ENCODE data around the gene MEIS1.

MEIS1 gene

GRCh38 chr2:66488946-66489345 is 54.0 kb downstream of the MEIS1 start:
- H2BK15ac ChIP-seq (ENCODE audit: low read length): no peak overlapping the region
- no CpG with 5 or more reads among the region's 1 CpG for WGBS, 2 donors (ENCODE audit: extremely low coverage in 2 of 2, insufficient read length in 2 of 2, insufficient replicate concordance in 1 of 2)
- H3K4me2 ChIP-seq (ENCODE audit: insufficient read depth, low read length, poor library complexity, severe bottlenecking): no peak overlapping the region

GRCh38 chr2:66489436-66489835 is 54.5 kb downstream of the MEIS1 start:
- Histone ChIP-seq H3K27ac (replicated peaks; ENCODE audit: low read length) (no peak overlapping the region), H3K36me3 (replicated peaks in 1 of 2; ENCODE audit: control insufficient read depth in 2 of 2, insufficient read depth in 2 of 2, low read length in 2 of 2) (peaks cover 0 to 2% of the 10 kb centered on the region in 2 donors), H4K91ac (ENCODE audit: low read depth, low read length, poor library complexity) (no peak overlapping the region), H2AK5ac (ENCODE audit: low read depth, low read length) (no peak overlapping the region), H3K4ac (ENCODE audit: low read length) (no peak overlapping the region), H3K4me1 (ENCODE audit: control insufficient read depth in 2 of 2, insufficient read depth in 1 of 2, low read depth in 1 of 2, low read length in 2 of 2) (peaks cover 8 to 27% of the 10 kb centered on the region in 2 donors), H3K4me2 (ENCODE audit: insufficient read depth, low read length, poor library complexity, severe bottlenecking) (no peak overlapping the region), H2AFZ (ENCODE audit: low read length) (no peak overlapping the region), H3K23ac (ENCODE audit: low read depth, low read length, poor library complexity) (no peak overlapping the region), H2BK15ac (ENCODE audit: low read length) (no peak overlapping the region), H3K4me3 (ENCODE audit: low read length in 2 of 2) (no peak overlapping the region), H3K14ac (ENCODE audit: low read length) (no peak overlapping the region), H2BK120ac (ENCODE audit: low read depth, low read length) (no peak overlapping the region), H3K9ac (ENCODE audit: low read depth, low read length, poor library complexity) (no peak overlapping the region), H3K27me3 (ENCODE audit: control insufficient read depth in 3 of 3, insufficient read depth in 3 of 3, low read depth in 1 of 3, low read length in 3 of 3) (peaks cover 0 to 2% (median 0%) of the 10 kb centered on the region in 3 experiments), H4K8ac (ENCODE audit: low read depth, low read length) (no peak overlapping the region), H3K79me1 (ENCODE audit: low read depth, low read length) (no peaks in the 10 kb centered on the region), H3K18ac (ENCODE audit: low read length) (no peak overlapping the region), H2BK5ac (ENCODE audit: low read length) (no peak overlapping the region), H2BK12ac (ENCODE audit: low read length) (no peak overlapping the region), H3K9me3 (replicated peaks in 1 of 2; ENCODE audit: control insufficient read depth in 2 of 2, insufficient read depth in 1 of 2, low read depth in 1 of 2, low read length in 2 of 2) (no peaks in the 10 kb centered on the region)
- no CpG with 5 or more reads among the region's 1 CpG for WGBS, 2 donors (ENCODE audit: extremely low coverage in 2 of 2, insufficient read length in 2 of 2, insufficient replicate concordance in 1 of 2)
- DNase-seq (ENCODE audit: low spot score): no peak

More at GRCh38 chr2:66488946-66489345, 54.0 kb downstream of the MEIS1 start:
- H3K79me1 ChIP-seq (ENCODE audit: low read depth, low read length): no peaks in the 10 kb centered on the region
- H3K27me3 ChIP-seq (ENCODE audit: control insufficient read depth in 3 of 3, insufficient read depth in 3 of 3, low read depth in 1 of 3, low read length in 3 of 3): peaks cover 0 to 2% (median 0%) of the 10 kb centered on the region in 3 experiments
- no peak overlapping the region for H4K8ac ChIP-seq (ENCODE audit: low read depth, low read length)
- no peak overlapping the region for H3K4me3 ChIP-seq (ENCODE audit: low read length in 2 of 2)
- H2BK5ac ChIP-seq (ENCODE audit: low read length): no peak overlapping the region
- H2BK12ac ChIP-seq (ENCODE audit: low read length): no peak overlapping the region
- H3K9ac ChIP-seq (ENCODE audit: low read depth, low read length, poor library complexity): no peak overlapping the region
- no peak overlapping the region for H3K4ac ChIP-seq (ENCODE audit: low read length)
- no peak for DNase-seq (ENCODE audit: low spot score)
- H2AFZ ChIP-seq (ENCODE audit: low read length): no peak overlapping the region
- H2BK120ac ChIP-seq (ENCODE audit: low read depth, low read length): no peak overlapping the region
- no peak overlapping the region for H4K91ac ChIP-seq (ENCODE audit: low read depth, low read length, poor library complexity)
- H3K27ac ChIP-seq (replicated peaks; ENCODE audit: low read length): no peak overlapping the region
- H3K4me1 ChIP-seq (ENCODE audit: control insufficient read depth in 2 of 2, insufficient read depth in 1 of 2, low read depth in 1 of 2, low read length in 2 of 2): peaks cover 8 to 27% of the 10 kb centered on the region in 2 donors
- H3K36me3 ChIP-seq (replicated peaks in 1 of 2; ENCODE audit: control insufficient read depth in 2 of 2, insufficient read depth in 2 of 2, low read length in 2 of 2): no peaks in the 10 kb centered on the region
- no peak overlapping the region for H3K14ac ChIP-seq (ENCODE audit: low read length)
- H3K23ac ChIP-seq (ENCODE audit: low read depth, low read length, poor library complexity): no peak overlapping the region
- H2AK5ac ChIP-seq (ENCODE audit: low read depth, low read length): no peak overlapping the region
- H3K9me3 ChIP-seq (replicated peaks in 1 of 2; ENCODE audit: control insufficient read depth in 2 of 2, insufficient read depth in 1 of 2, low read depth in 1 of 2, low read length in 2 of 2): no peaks in the 10 kb centered on the region
- H3K18ac ChIP-seq (ENCODE audit: low read length): no peak overlapping the region

DNA sequence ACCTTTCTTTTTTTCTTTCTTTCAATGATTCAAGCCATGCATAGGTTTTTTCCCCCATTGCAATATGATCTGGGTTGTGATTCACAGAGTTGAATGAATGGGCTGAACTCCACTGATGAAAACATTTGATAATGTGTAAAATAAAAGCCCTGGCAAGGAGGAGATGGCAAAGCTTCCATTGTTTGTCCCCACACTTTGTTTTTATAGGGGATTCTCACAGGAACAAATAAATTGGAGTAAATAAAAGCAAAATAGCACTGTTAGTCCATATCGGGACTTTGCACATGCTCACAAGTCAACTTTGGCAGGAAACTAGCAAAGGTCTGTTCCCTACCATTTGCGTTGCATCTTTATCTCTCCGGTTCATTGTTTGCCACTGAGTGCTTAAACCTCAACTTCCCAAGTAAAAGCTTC is 55.7 kb downstream of the MEIS1 start:
- H3K4me2 ChIP-seq (ENCODE audit: insufficient read depth, low read length, poor library complexity, severe bottlenecking): no peak overlapping the region
- no peak overlapping the region for H3K14ac ChIP-seq (ENCODE audit: low read length)
- peaks cover 0 to 2% (median 0%) of the 10 kb centered on the region in 3 experiments for H3K27me3 ChIP-seq (ENCODE audit: control insufficient read depth in 3 of 3, insufficient read depth in 3 of 3, low read depth in 1 of 3, low read length in 3 of 3)
- H3K79me1 ChIP-seq (ENCODE audit: low read depth, low read length): no peaks in the 10 kb centered on the region
- H2BK12ac ChIP-seq (ENCODE audit: low read length): no peak overlapping the region
- no peak overlapping the region for H3K4ac ChIP-seq (ENCODE audit: low read length)
- H4K91ac ChIP-seq (ENCODE audit: low read depth, low read length, poor library complexity): no peak overlapping the region
- H2AFZ ChIP-seq (ENCODE audit: low read length): no peak overlapping the region
- H3K4me3 ChIP-seq (ENCODE audit: low read length in 2 of 2): no peak overlapping the region
- H3K36me3 ChIP-seq (replicated peaks in 1 of 2; ENCODE audit: control insufficient read depth in 2 of 2, insufficient read depth in 2 of 2, low read length in 2 of 2): peaks cover 0 to 11% of the 10 kb centered on the region in 2 donors
- no peak for DNase-seq (ENCODE audit: low spot score)
- no peak overlapping the region for H2BK120ac ChIP-seq (ENCODE audit: low read depth, low read length)
- H3K9me3 ChIP-seq (replicated peaks in 1 of 2; ENCODE audit: control insufficient read depth in 2 of 2, insufficient read depth in 1 of 2, low read depth in 1 of 2, low read length in 2 of 2): no peaks in the 10 kb centered on the region
- H3K23ac ChIP-seq (ENCODE audit: low read depth, low read length, poor library complexity): no peak overlapping the region
- H2BK15ac ChIP-seq (ENCODE audit: low read length): no peak overlapping the region
- no CpG with 5 or more reads among the region's 3 CpGs for WGBS, 2 donors (ENCODE audit: extremely low coverage in 2 of 2, insufficient read length in 2 of 2, insufficient replicate concordance in 1 of 2)
- no peak overlapping the region for H3K18ac ChIP-seq (ENCODE audit: low read length)
- H3K9ac ChIP-seq (ENCODE audit: low read depth, low read length, poor library complexity): no peak overlapping the region
- H3K27ac ChIP-seq (replicated peaks; ENCODE audit: low read length): no peak overlapping the region
- H2AK5ac ChIP-seq (ENCODE audit: low read depth, low read length): no peak overlapping the region
- peaks cover 8 to 27% of the 10 kb centered on the region in 2 donors for H3K4me1 ChIP-seq (ENCODE audit: control insufficient read depth in 2 of 2, insufficient read depth in 1 of 2, low read depth in 1 of 2, low read length in 2 of 2)
- H2BK5ac ChIP-seq (ENCODE audit: low read length): no peak overlapping the region
- H4K8ac ChIP-seq (ENCODE audit: low read depth, low read length): no peak overlapping the region

- Histone ChIP-seq H3K9ac (ENCODE audit: low read depth, low read length, poor library complexity) (no peak overlapping the region), H3K4me2 (ENCODE audit: insufficient read depth, low read length, poor library complexity, severe bottlenecking) (no peak overlapping the region), H2BK120ac (ENCODE audit: low read depth, low read length) (no peak overlapping the region), H4K8ac (ENCODE audit: low read depth, low read length) (no peak overlapping the region), H2AK5ac (ENCODE audit: low read depth, low read length) (no peak overlapping the region), H3K4me1 (ENCODE audit: control insufficient read depth in 2 of 2, insufficient read depth in 1 of 2, low read depth in 1 of 2, low read length in 2 of 2) (peaks cover 25 to 43% of the 10 kb centered on the region in 2 donors), H4K91ac (ENCODE audit: low read depth, low read length, poor library complexity) (no peak overlapping the region), H2AFZ (ENCODE audit: low read length) (no peak overlapping the region), H3K23ac (ENCODE audit: low read depth, low read length, poor library complexity) (no peak overlapping the region), H3K14ac (ENCODE audit: low read length) (no peak overlapping the region), H2BK15ac (ENCODE audit: low read length) (no peak overlapping the region), H3K36me3 (replicated peaks in 1 of 2; ENCODE audit: control insufficient read depth in 2 of 2, insufficient read depth in 2 of 2, low read length in 2 of 2) (peaks cover 0 to 11% of the 10 kb centered on the region in 2 donors), H3K9me3 (replicated peaks in 1 of 2; ENCODE audit: control insufficient read depth in 2 of 2, insufficient read depth in 1 of 2, low read depth in 1 of 2, low read length in 2 of 2) (no peaks in the 10 kb centered on the region), H3K27ac (replicated peaks; ENCODE audit: low read length) (no peak overlapping the region), H3K79me1 (ENCODE audit: low read depth, low read length) (no peaks in the 10 kb centered on the region), H3K4me3 (ENCODE audit: low read length in 2 of 2) (no peak overlapping the region), H2BK12ac (ENCODE audit: low read length) (no peak overlapping the region), H3K4ac (ENCODE audit: low read length) (no peak overlapping the region), H3K27me3 (ENCODE audit: control insufficient read depth in 3 of 3, insufficient read depth in 3 of 3, low read depth in 1 of 3, low read length in 3 of 3) (peaks cover 0 to 2% (median 0%) of the 10 kb centered on the region in 3 experiments), H2BK5ac (ENCODE audit: low read length) (no peak overlapping the region), H3K18ac (ENCODE audit: low read length) (no peak overlapping the region)
- no peak for DNase-seq (ENCODE audit: low spot score)
- no CpG with 5 or more reads among the region's 6 CpGs for WGBS, 2 donors (ENCODE audit: extremely low coverage in 2 of 2, insufficient read length in 2 of 2, insufficient replicate concordance in 1 of 2)
These were observed 59.8 kb downstream of the MEIS1 start for GRCh38 chr2:66494708-66495107.

All from neuronal stem cell (in vitro differentiated cells).